Gastrocnemius medialis (tissue), 4 donors: Measurements from ENCODE around the gene CAPRIN1.

ENCODE experiments used
- POLR2A ChIP-seq, 2 donors: fragments of 450-650 bp; IDR thresholded peaks; one replicate each; pipeline ENCODE4 v1.6.1; 2017; ENCODE audit warnings: antibody characterized with exemption in 2 of 2, mild to moderate bottlenecking in 2 of 2, moderate library complexity in 2 of 2
- TF ChIP-seq, protein P1 (sequence below), 5 experiments: fragments of 450-650 bp in 3 of 5; fragments of 200-600 bp in 2 of 5; sonication (generic) in 2 of 5; IDR thresholded peaks in 4 of 5; conservative IDR thresholded peaks in 1 of 5; 1 replicate in 4 of 5; 2 replicates in 1 of 5; pipeline ENCODE4 v1.5.1; 2016 to 2019; ENCODE audit warnings: antibody characterized with exemption in 5 of 5, mild to moderate bottlenecking in 3 of 5, moderate library complexity in 3 of 5

DNA sequence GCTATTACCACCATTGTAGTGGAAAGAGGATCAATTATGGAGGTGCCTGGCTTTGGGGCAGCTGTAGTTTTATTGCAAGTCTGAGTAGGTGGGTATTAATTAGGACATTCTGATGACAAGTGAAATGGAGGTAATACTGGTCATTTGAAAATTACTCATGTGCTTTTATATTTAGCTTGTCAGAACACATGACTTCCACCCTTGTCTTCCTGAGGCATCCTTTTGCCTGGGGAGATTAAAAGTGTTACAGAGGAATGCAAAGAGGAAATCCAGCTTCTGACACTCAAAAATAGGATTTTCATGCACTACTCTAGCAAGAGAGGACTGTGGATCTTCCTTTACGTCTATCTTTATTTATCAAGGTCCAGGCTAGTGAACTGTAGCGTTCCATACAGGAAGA is 44.7 kb upstream of the CAPRIN1 start:
- TF ChIP-seq, protein P1, sequence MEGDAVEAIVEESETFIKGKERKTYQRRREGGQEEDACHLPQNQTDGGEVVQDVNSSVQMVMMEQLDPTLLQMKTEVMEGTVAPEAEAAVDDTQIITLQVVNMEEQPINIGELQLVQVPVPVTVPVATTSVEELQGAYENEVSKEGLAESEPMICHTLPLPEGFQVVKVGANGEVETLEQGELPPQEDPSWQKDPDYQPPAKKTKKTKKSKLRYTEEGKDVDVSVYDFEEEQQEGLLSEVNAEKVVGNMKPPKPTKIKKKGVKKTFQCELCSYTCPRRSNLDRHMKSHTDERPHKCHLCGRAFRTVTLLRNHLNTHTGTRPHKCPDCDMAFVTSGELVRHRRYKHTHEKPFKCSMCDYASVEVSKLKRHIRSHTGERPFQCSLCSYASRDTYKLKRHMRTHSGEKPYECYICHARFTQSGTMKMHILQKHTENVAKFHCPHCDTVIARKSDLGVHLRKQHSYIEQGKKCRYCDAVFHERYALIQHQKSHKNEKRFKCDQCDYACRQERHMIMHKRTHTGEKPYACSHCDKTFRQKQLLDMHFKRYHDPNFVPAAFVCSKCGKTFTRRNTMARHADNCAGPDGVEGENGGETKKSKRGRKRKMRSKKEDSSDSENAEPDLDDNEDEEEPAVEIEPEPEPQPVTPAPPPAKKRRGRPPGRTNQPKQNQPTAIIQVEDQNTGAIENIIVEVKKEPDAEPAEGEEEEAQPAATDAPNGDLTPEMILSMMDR (IDR thresholded peaks at IDR 0.05 in 4 of 5, conservative IDR thresholded peaks at IDR 0.05 in 1 of 5), result no peak
- TF ChIP-seq POLR2A (IDR thresholded peaks at IDR 0.05), result no peak
